T follicular helper cell (primary cell): Measurements from ENCODE around the gene CTTN.

Experiments
- DNase-seq: peaks from one replicate; pipeline ENCODE4 v3.0.0-alpha.2; 2020; ENCODE audit warnings: low read depth

Gene CTTN

GRCh38 chr11:70455354-70455753, 57.0 kb downstream of the CTTN start:
- DNase-seq = no peak

GRCh38 chr11:70456921-70457532, 58.7 kb downstream of the CTTN start:
- no peak for DNase-seq

- no peak for DNase-seq
Observed at GRCh38 chr11:70458736-70459135, 60.4 kb downstream of the CTTN start.

- DNase-seq = no peak
Observed at GRCh38 chr11:70460111-70460510, 61.8 kb downstream of the CTTN start.

- DNase-seq = no peak
Observed at GRCh38 chr11:70460964-70461363, 62.6 kb downstream of the CTTN start.

GRCh38 chr11:70462818-70463477, 64.6 kb downstream of the CTTN start:
- no peak for DNase-seq

- no peak for DNase-seq
Observed at GRCh38 chr11:70463478-70464255, 65.3 kb downstream of the CTTN start.

- no peak for DNase-seq
Observed at GRCh38 chr11:70464509-70465361, 66.4 kb downstream of the CTTN start.

GRCh38 chr11:70466154-70466553, 67.8 kb downstream of the CTTN start:
- no peak for DNase-seq

- DNase-seq = no peak
Observed at GRCh38 chr11:70466596-70466995, 68.3 kb downstream of the CTTN start.

GRCh38 chr11:70467201-70468085, 69.1 kb downstream of the CTTN start:
- no peak for DNase-seq

GRCh38 chr11:70468256-70469195, 70.2 kb downstream of the CTTN start:
- DNase-seq = no peak

GRCh38 chr11:70470127-70470526, 71.8 kb downstream of the CTTN start:
- no peak for DNase-seq

GRCh38 chr11:70471254-70471653, 72.9 kb downstream of the CTTN start:
- no peak for DNase-seq

- no peak for DNase-seq
Observed at GRCh38 chr11:70472240-70472639, 73.9 kb downstream of the CTTN start.

- no peak for DNase-seq
Observed at GRCh38 chr11:70473186-70473872, 75.0 kb downstream of the CTTN start.

GRCh38 chr11:70473873-70474690, 75.8 kb downstream of the CTTN start:
- DNase-seq = no peak

GRCh38 chr11:70474710-70475109, 76.4 kb downstream of the CTTN start:
- no peak for DNase-seq

- DNase-seq = no peak
Observed at GRCh38 chr11:70476669-70477068, 78.3 kb downstream of the CTTN start.
